Measurements from ENCODE around the gene AGGF1. TPM values are rescaled to one million over a fixed set of nuclear protein-coding genes. Genes with fewer than 3 reads are reported as not detected.

The AGGF1 gene
- total and polyA plus RNA-seq, 10 donors, result 8.2 to 33.6 (median 25.9) TPM

- H3K27me3 ChIP-seq (replicated peaks in 1 of 7), result peaks cover 0 to 6% (median 0%) of the 10 kb centered on the region in 7 donors
- no peak for DNase-seq
- intact Hi-C loops (cut with DNase I; ENCODE audit: low total_unique reads), result no loop called here
These were observed 50.7 kb downstream of the AGGF1 start for GRCh38 chr5:77080905-77081304.

DNA sequence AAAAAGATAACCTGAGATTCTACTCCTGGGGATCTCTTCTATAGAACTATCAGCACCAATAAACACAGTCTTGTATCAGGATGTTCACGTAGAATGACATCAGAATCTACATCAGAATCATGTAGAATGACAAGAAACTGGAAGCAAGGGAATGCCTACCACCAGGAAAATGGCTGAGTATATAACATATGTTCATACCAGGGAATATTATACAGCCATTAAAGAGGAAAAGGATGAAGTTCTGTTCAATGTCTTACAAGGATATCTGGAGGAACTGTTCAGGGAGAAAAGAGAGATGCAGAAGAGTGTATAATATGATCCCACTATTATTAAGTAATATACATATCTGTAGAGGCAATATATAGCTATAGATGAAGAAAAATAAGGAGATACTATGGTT, 52.1 kb downstream of the AGGF1 start:
- Histone ChIP-seq H3K36me3 (peaks cover 0 to 5% (median 0%) of the 10 kb centered on the region in 6 donors), H3K27ac (no peak overlapping the region), H3K27me3 (replicated peaks in 1 of 7) (no peaks in the 10 kb centered on the region), H3K4me1 (peaks cover 0 to 27% (median 18%) of the 10 kb centered on the region in 6 donors), H3K4me3 (no peak overlapping the region), H3K9me3 (no peaks in the 10 kb centered on the region)
- DNase-seq, result no peak
- TF ChIP-seq, protein P1, sequence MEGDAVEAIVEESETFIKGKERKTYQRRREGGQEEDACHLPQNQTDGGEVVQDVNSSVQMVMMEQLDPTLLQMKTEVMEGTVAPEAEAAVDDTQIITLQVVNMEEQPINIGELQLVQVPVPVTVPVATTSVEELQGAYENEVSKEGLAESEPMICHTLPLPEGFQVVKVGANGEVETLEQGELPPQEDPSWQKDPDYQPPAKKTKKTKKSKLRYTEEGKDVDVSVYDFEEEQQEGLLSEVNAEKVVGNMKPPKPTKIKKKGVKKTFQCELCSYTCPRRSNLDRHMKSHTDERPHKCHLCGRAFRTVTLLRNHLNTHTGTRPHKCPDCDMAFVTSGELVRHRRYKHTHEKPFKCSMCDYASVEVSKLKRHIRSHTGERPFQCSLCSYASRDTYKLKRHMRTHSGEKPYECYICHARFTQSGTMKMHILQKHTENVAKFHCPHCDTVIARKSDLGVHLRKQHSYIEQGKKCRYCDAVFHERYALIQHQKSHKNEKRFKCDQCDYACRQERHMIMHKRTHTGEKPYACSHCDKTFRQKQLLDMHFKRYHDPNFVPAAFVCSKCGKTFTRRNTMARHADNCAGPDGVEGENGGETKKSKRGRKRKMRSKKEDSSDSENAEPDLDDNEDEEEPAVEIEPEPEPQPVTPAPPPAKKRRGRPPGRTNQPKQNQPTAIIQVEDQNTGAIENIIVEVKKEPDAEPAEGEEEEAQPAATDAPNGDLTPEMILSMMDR (IDR thresholded peaks at IDR 0.05 in 8 of 11, conservative IDR thresholded peaks at IDR 0.05 in 3 of 11), result no peak
- TF ChIP-seq POLR2AphosphoS5 (IDR thresholded peaks at IDR 0.05) (no peak), POLR2A (IDR thresholded peaks at IDR 0.05) (no peak)
- intact Hi-C loops (cut with DNase I; ENCODE audit: low total_unique reads), result no loop called here
- 39 to 98% (median 61%) methylated on average over 1 of the region's 1 CpG for WGBS, 5 donors

More at GRCh38 chr5:77080905-77081304, 50.7 kb downstream of the AGGF1 start:
- TF ChIP-seq, protein P1 (IDR thresholded peaks at IDR 0.05 in 8 of 11, conservative IDR thresholded peaks at IDR 0.05 in 3 of 11), result no peak
- TF ChIP-seq POLR2AphosphoS5 (IDR thresholded peaks at IDR 0.05) (no peak), POLR2A (IDR thresholded peaks at IDR 0.05) (no peak)
- Histone ChIP-seq H3K36me3 (peaks cover 0 to 5% (median 0%) of the 10 kb centered on the region in 6 donors), H3K4me1 (peaks cover 4 to 24% (median 19%) of the 10 kb centered on the region in 6 donors), H3K4me3 (no peak overlapping the region), H3K9me3 (no peaks in the 10 kb centered on the region), H3K27ac (no peak overlapping the region)
- 86 to 91% (median 88%) methylated on average over 5 of the region's 5 CpGs for WGBS, 5 donors

GRCh38 chr5:77083088-77083487, 52.9 kb downstream of the AGGF1 start:
- TF ChIP-seq POLR2AphosphoS5 (IDR thresholded peaks at IDR 0.05) (no peak), POLR2A (IDR thresholded peaks at IDR 0.05) (no peak)
- TF ChIP-seq, protein P1 (IDR thresholded peaks at IDR 0.05 in 8 of 11, conservative IDR thresholded peaks at IDR 0.05 in 3 of 11), result no peak

GRCh38 chr5:77086368-77086688, 56.1 kb downstream of the AGGF1 start:
- DNase-seq, result no peak
- TF ChIP-seq POLR2AphosphoS5 (IDR thresholded peaks at IDR 0.05), result no peak
- TF ChIP-seq POLR2A (IDR thresholded peaks at IDR 0.05), result no peak
- TF ChIP-seq, protein P1 (IDR thresholded peaks at IDR 0.05 in 8 of 11, conservative IDR thresholded peaks at IDR 0.05 in 3 of 11), result no peak
- Histone ChIP-seq H3K27ac (peak overlapping the region; percentile 76 to 92 (median 89)), H3K4me3 (peak overlapping the region; percentile 66 to 81 (median 70)), H3K9me3 (no peaks in the 10 kb centered on the region), H3K4me1 (peaks cover 7 to 28% (median 19%) of the 10 kb centered on the region in 6 donors), H3K36me3 (no peaks in the 10 kb centered on the region), H3K27me3 (replicated peaks in 1 of 7) (no peaks in the 10 kb centered on the region)
- intact Hi-C loops (cut with DNase I; ENCODE audit: low total_unique reads), result no loop called here
- 1 to 9% (median 7%) methylated on average over 6 of the region's 6 CpGs for WGBS, 5 donors

More at GRCh38 chr5:77083088-77083487, 52.9 kb downstream of the AGGF1 start:
- DNase-seq, result no peak
- H3K27me3 ChIP-seq (replicated peaks in 1 of 7), result no peaks in the 10 kb centered on the region
- 80 to 90% (median 88%) methylated on average over 5 to 6 of the region's 6 CpGs for WGBS, 5 donors
- H3K9me3 ChIP-seq, result no peaks in the 10 kb centered on the region
- peaks cover 7 to 28% (median 20%) of the 10 kb centered on the region in 6 donors for H3K4me1 ChIP-seq
- peaks cover 0 to 5% (median 0%) of the 10 kb centered on the region in 6 donors for H3K36me3 ChIP-seq
- no peak overlapping the region for H3K4me3 ChIP-seq
- intact Hi-C loops (cut with DNase I; ENCODE audit: low total_unique reads), result no loop called here
- H3K27ac ChIP-seq, result no peak overlapping the region
